GM13976 (cell line): ENCODE results near the gene GAL3ST1.
"Not testable (repeated sequence)": the region's sequence is repeated elsewhere in the genome, so short reads cannot be mapped to it uniquely, and the experiment has no call there.

Experiments
- DNase-seq: peaks from one replicate; pipeline ENCODE4 v3.0.0; 2012; ENCODE audit warnings: low spot score
- CTCF ChIP-seq: IDR thresholded peaks from 2 replicates; pipeline ENCODE4 v1.5.1; 2012; ENCODE audit warnings: borderline replicate concordance, mild to moderate bottlenecking; ENCODE audit not compliant: insufficient read depth; ENCODE audit errors: extremely low read depth, missing control alignments, control extremely low read depth
- in situ Hi-C: fragments of 300-500 bp; cut with MboI; formaldehyde crosslinking; loops from one replicate; pipeline ENCODE4 v1.12.0; 2022; ENCODE audit warnings: low sequenced_read_pairs, mixed read lengths, inconsistent platforms; ENCODE audit not compliant: unreplicated experiment

Gene GAL3ST1

GRCh38 chr22:30566125-30566524 is 8.3 kb downstream of the GAL3ST1 start:
- DNase-seq, result no peak
- no peak for TF ChIP-seq CTCF
- in situ Hi-C loops, result no loop called here

GRCh38 chr22:30565341-30565740 is 9.1 kb downstream of the GAL3ST1 start:
- TF ChIP-seq CTCF, result no peak
- no peak for DNase-seq
- in situ Hi-C loops, result no loop called here

- no peak for TF ChIP-seq CTCF
- in situ Hi-C loops, result no loop called here
- no peak for DNase-seq
These were observed 9.7 kb downstream of the GAL3ST1 start for GRCh38 chr22:30564761-30565119.

GRCh38 chr22:30564045-30564760 is 10.3 kb downstream of the GAL3ST1 start:
- in situ Hi-C loops, result no loop called here
- DNase-seq, result no peak
- no peak for TF ChIP-seq CTCF

GRCh38 chr22:30562366-30562765 is 12.1 kb downstream of the GAL3ST1 start:
- in situ Hi-C loops, result no loop called here
- TF ChIP-seq CTCF, result no peak

GRCh38 chr22:30561402-30562189 is 12.9 kb downstream of the GAL3ST1 start:
- in situ Hi-C loops, result no loop called here
- no peak for DNase-seq
- no peak for TF ChIP-seq CTCF

More at GRCh38 chr22:30562366-30562765, 12.1 kb downstream of the GAL3ST1 start:
- no peak for DNase-seq

GRCh38 chr22:30560643-30561202 is 13.7 kb downstream of the GAL3ST1 start:
- in situ Hi-C loops, DNase-seq: not testable (repeated sequence)
